LNCaP clone FGC (cell line): ENCODE results near the gene LUZP1.

ENCODE experiments used
- DNase-seq: peaks from one replicate; pipeline ENCODE4 v3.0.0-alpha.2; 2011; ENCODE audit warnings: low read depth
- H3K4me3 ChIP-seq: 2 replicates; pipeline ENCODE4 v1.5.1; 2011; ENCODE audit warnings: mild to moderate bottlenecking, low read depth, low read length, control low read depth
- CTCF ChIP-seq: IDR thresholded peaks from 2 replicates; pipeline ENCODE4 v1.5.1; 2012; ENCODE audit warnings: mild to moderate bottlenecking; ENCODE audit not compliant: control insufficient read depth, insufficient read depth; ENCODE audit errors: extremely low read depth

Gene LUZP1

DNA sequence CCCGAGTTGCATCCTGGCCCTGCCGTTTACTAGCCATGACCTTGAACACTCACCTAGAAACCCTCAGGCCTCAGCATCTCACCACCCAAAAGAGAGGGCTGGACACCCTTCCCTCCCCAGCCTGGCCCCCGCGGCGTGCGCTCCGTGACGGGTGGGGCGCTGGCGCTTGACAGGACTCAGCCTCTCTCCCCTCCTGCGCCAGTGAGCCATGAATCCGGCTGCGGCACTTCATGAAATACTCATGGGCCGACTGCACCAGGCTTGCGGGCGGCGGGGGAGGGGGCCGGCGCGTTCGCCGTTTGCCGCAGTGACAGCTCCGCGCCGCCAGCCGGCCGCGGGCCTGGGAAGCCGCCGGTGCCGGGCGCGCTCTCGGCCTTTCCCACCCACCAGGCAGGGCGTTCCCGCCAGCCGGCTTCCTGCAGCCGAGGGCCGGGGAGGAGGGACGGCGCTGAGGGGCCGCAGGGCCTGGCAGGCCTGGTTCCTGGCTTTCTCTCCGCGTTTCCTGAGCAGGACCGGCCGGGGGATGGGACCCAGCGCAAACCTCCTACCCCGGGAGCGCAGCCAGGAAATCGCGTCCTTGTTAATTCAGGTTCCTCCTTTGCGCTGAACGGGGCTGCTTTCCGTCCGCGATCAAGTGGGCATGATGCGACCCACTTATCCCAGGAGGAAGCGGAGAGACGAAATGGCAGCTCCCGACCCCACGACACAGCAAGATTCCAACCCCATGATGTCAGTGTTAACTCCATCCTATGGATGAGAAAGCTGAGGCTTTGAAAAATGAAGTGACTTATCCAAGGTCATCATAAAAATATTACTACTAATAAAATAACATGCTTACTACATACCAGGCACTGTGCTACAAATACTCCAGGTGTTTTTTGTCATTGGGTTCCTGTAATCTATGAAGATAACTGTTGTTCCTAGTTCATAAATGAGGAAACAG, 9.1 kb upstream of the LUZP1 start:
- H3K4me3 ChIP-seq: peak overlapping the region; percentile 47
- TF ChIP-seq CTCF: no peak
- no peak for DNase-seq

GRCh38 chr1:23177031-23177430, 8.4 kb upstream of the LUZP1 start:
- TF ChIP-seq CTCF: no peak
- H3K4me3 ChIP-seq: no peak overlapping the region; the same call in 1 of the 2 replicates
- no peak for DNase-seq

DNA sequence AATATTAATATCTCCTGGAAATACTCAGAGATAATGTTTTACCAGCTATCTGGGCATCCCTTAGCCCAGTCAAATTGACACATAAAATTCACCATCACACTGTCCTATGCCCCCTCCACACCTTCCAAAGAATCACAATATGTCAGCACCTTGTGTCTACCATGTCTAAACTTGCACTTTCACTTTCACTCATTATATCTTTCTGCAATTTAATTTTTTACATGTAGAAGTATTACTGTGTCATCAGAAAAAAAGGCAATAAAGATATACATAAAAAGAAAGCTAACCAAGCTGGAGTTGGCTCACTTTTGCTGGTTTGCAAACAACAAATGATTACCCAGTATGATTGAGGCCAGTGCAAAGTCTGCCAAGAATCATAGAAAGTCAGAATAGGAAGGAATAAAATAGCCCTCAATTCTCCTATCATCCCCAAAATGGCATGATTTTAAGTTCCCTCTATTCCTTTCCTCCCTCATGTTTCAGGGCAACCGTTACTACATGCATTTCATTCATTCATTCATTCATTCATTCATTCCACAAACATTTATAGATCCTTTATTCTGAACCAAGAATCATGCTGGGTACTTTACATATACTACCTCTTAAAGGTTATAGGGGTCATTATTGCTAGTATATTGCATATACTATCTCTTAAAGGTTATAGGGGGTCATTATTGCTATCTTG, 5.9 kb upstream of the LUZP1 start:
- TF ChIP-seq CTCF: no peak
- no peak overlapping the region for H3K4me3 ChIP-seq
- no peak for DNase-seq

- no peak overlapping the region for H3K4me3 ChIP-seq
- DNase-seq: no peak
- TF ChIP-seq CTCF: no peak
Measured at GRCh38 chr1:23171181-23171755, 2.6 kb upstream of the LUZP1 start.

DNA sequence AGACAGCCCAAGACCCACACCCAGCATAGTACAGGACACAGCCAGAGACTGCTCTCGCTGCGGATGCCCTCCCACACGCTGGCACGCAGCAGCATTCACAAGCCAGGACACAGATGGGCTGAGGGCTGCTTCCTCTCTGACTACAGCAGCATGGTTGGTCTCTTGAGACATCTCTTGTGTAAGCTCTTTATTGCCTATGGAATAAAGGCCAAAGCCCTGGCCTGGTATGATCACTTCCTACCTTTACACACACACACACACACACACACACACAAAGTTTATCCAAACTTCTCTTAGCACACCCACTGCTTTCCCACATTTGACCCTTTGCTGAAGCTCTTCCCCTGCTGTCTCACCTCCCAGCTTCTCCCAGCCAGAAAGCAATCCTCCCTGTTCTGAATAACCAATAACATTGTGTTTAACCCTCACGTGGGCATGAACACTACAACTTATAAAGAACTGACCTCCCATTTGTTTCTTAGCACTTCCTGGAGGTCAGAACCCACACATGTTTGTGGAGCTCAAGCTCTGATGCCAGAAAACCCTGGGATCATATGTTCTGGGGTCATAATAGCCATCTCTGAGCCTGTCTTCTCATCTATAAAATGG, 1.2 kb upstream of the LUZP1 start:
- no peak overlapping the region for H3K4me3 ChIP-seq
- TF ChIP-seq CTCF: no peak
- DNase-seq: no peak

DNA sequence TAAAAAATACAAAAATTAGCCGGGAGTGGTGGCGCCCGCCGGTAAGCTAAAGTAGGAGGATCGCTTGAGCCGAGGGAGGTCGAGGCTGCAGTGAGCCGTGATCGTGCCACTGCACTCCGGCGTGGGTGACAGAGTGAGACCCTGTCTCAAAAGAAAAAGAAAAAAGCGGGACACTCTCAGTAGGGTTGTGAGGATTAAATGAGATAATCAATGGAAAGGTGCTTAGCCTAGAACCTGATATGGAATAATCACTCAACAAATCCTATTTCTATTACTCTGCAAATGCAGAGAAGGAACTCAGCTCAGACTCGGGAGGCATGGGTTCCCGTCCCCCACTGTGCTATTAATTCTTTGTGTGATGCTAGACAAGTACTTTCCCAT, 529 bp upstream of the LUZP1 start:
- DNase-seq: no peak
- H3K4me3 ChIP-seq: no peak overlapping the region
- TF ChIP-seq CTCF: no peak
